ENCODE results near the gene GPBP1L1. TPM values are rescaled to one million over a fixed set of nuclear protein-coding genes. Genes with fewer than 3 reads are reported as not detected.
A peak's percentile ranks its signal among the peaks of the same experiment; 100 is the strongest.
"Not testable (repeated sequence)": the region's sequence is repeated elsewhere in the genome, so short reads cannot be mapped to it uniquely, and the experiment has no call there.

GPBP1L1 gene
- total RNA-seq, 2 donors from 2014 or later = 124 to 152 TPM

GRCh38 chr1:45617618-45618017 is 68.7 kb downstream of the GPBP1L1 start:
- ATAC-seq = no peak
- H3K27ac Mint-ChIP-seq = peak overlapping the region; percentile 90
- no peak overlapping the region for H3K4me3 Mint-ChIP-seq
- peaks cover 2% of the 10 kb centered on the region for H3K4me1 Mint-ChIP-seq
- H3K9me3 ChIP-seq (ENCODE audit: control insufficient read depth, low read length, poor library complexity, severe bottlenecking) = no peaks in the 10 kb centered on the region
- no peak for DNase-seq
- H3K27me3 Mint-ChIP-seq = no peaks in the 10 kb centered on the region
- peaks cover 9% of the 10 kb centered on the region for H3K36me3 Mint-ChIP-seq (ENCODE audit: low read depth)

- no peaks in the 10 kb centered on the region for H3K27me3 Mint-ChIP-seq
- no peak for ATAC-seq
These were observed 70.4 kb downstream of the GPBP1L1 start for GRCh38 chr1:45615885-45616284.

GRCh38 chr1:45612941-45613579 is 73.3 kb downstream of the GPBP1L1 start:
- DNase-seq (no peak), ATAC-seq (no peak)
- Mint-ChIP-seq H3K4me3 (no peak overlapping the region), H3K27me3 (no peaks in the 10 kb centered on the region), H3K4me1 (peaks cover 8% of the 10 kb centered on the region), H3K36me3 (ENCODE audit: low read depth) (peaks cover 13% of the 10 kb centered on the region), H3K27ac (peak overlapping the region; percentile 49)
- H3K9me3 ChIP-seq (ENCODE audit: control insufficient read depth, low read length, poor library complexity, severe bottlenecking) = no peaks in the 10 kb centered on the region

More at GRCh38 chr1:45615885-45616284, 70.4 kb downstream of the GPBP1L1 start:
- H3K27ac Mint-ChIP-seq = no peak overlapping the region
- H3K4me3 Mint-ChIP-seq = no peak overlapping the region
- peaks cover 2% of the 10 kb centered on the region for H3K4me1 Mint-ChIP-seq
- DNase-seq = no peak
- no peaks in the 10 kb centered on the region for H3K9me3 ChIP-seq (ENCODE audit: control insufficient read depth, low read length, poor library complexity, severe bottlenecking)
- H3K36me3 Mint-ChIP-seq (ENCODE audit: low read depth) = peaks cover 9% of the 10 kb centered on the region

- Mint-ChIP-seq H3K36me3 (ENCODE audit: low read depth) (peaks cover 17% of the 10 kb centered on the region), H3K4me1 (peaks cover 24% of the 10 kb centered on the region), H3K27me3 (no peaks in the 10 kb centered on the region), H3K4me3 (peak overlapping the region; percentile 61), H3K27ac (peak overlapping the region; percentile 68)
- ATAC-seq (no peak), DNase-seq (no peak)
- H3K9me3 ChIP-seq (ENCODE audit: control insufficient read depth, low read length, poor library complexity, severe bottlenecking) = no peaks in the 10 kb centered on the region
These were observed 75.6 kb downstream of the GPBP1L1 start for GRCh38 chr1:45610589-45611226.

GRCh38 chr1:45608175-45609156 is 77.9 kb downstream of the GPBP1L1 start:
- Mint-ChIP-seq H3K4me3 (no peak overlapping the region), H3K27ac (peak overlapping the region; percentile 68)
- peak; percentile 53 for ATAC-seq

GRCh38 chr1:45607404-45608074 is 78.8 kb downstream of the GPBP1L1 start:
- DNase-seq = no peak
- no peak for ATAC-seq
- no peaks in the 10 kb centered on the region for H3K9me3 ChIP-seq (ENCODE audit: control insufficient read depth, low read length, poor library complexity, severe bottlenecking)
- H3K36me3 Mint-ChIP-seq (ENCODE audit: low read depth) = peaks cover 18% of the 10 kb centered on the region
- no peaks in the 10 kb centered on the region for H3K27me3 Mint-ChIP-seq
- peaks cover 32% of the 10 kb centered on the region for H3K4me1 Mint-ChIP-seq
- no peak overlapping the region for H3K4me3 Mint-ChIP-seq
- peak overlapping the region; percentile 68 for H3K27ac Mint-ChIP-seq

More at GRCh38 chr1:45608175-45609156, 77.9 kb downstream of the GPBP1L1 start:
- Mint-ChIP-seq H3K4me1 (peaks cover 32% of the 10 kb centered on the region), H3K36me3 (ENCODE audit: low read depth) (peaks cover 18% of the 10 kb centered on the region), H3K27me3 (no peaks in the 10 kb centered on the region)
- no peaks in the 10 kb centered on the region for H3K9me3 ChIP-seq (ENCODE audit: control insufficient read depth, low read length, poor library complexity, severe bottlenecking)
- no peak for DNase-seq

- H3K36me3 Mint-ChIP-seq (ENCODE audit: low read depth) = peaks cover 16% of the 10 kb centered on the region
- H3K4me1 Mint-ChIP-seq = peaks cover 41% of the 10 kb centered on the region
- H3K4me3 Mint-ChIP-seq = no peak overlapping the region
- H3K27me3 Mint-ChIP-seq = no peaks in the 10 kb centered on the region
- H3K9me3 ChIP-seq (ENCODE audit: control insufficient read depth, low read length, poor library complexity, severe bottlenecking) = no peaks in the 10 kb centered on the region
- no peak for ATAC-seq
- no peak for DNase-seq
- no peak overlapping the region for H3K27ac Mint-ChIP-seq
These were observed 82.1 kb downstream of the GPBP1L1 start for GRCh38 chr1:45604239-45604638.

- H3K9me3 ChIP-seq (ENCODE audit: control insufficient read depth, low read length, poor library complexity, severe bottlenecking); ATAC-seq; H3K4me3 Mint-ChIP-seq; DNase-seq; H3K27ac Mint-ChIP-seq; H3K27me3 Mint-ChIP-seq; H3K36me3 Mint-ChIP-seq (ENCODE audit: low read depth): not testable (repeated sequence)
- peaks cover 25% of the 10 kb centered on the region for H3K4me1 Mint-ChIP-seq
These were observed 89.6 kb downstream of the GPBP1L1 start for GRCh38 chr1:45596765-45597164.

GRCh38 chr1:45594412-45594811 is 91.9 kb downstream of the GPBP1L1 start:
- H3K4me3 Mint-ChIP-seq = no peak overlapping the region
- H3K27ac Mint-ChIP-seq = no peak overlapping the region
- no peaks in the 10 kb centered on the region for H3K27me3 Mint-ChIP-seq
- H3K36me3 Mint-ChIP-seq (ENCODE audit: low read depth) = peaks cover 4% of the 10 kb centered on the region
- ATAC-seq (no peak), DNase-seq (no peak)
- H3K9me3 ChIP-seq (ENCODE audit: control insufficient read depth, low read length, poor library complexity, severe bottlenecking) = no peaks in the 10 kb centered on the region
- H3K4me1 Mint-ChIP-seq = peaks cover 17% of the 10 kb centered on the region

GRCh38 chr1:45589861-45590260 is 96.5 kb downstream of the GPBP1L1 start:
- ATAC-seq = no peak
- H3K27ac Mint-ChIP-seq = no peak overlapping the region
- no peaks in the 10 kb centered on the region for H3K9me3 ChIP-seq (ENCODE audit: control insufficient read depth, low read length, poor library complexity, severe bottlenecking)
- no peak overlapping the region for H3K4me3 Mint-ChIP-seq
- H3K4me1 Mint-ChIP-seq = peaks cover 27% of the 10 kb centered on the region
- no peaks in the 10 kb centered on the region for H3K27me3 Mint-ChIP-seq
- H3K36me3 Mint-ChIP-seq (ENCODE audit: low read depth) = no peaks in the 10 kb centered on the region
- DNase-seq = no peak

GRCh38 chr1:45586769-45587168 is 99.6 kb downstream of the GPBP1L1 start:
- DNase-seq = no peak
- Mint-ChIP-seq H3K36me3 (ENCODE audit: low read depth) (peaks cover 2% of the 10 kb centered on the region), H3K4me3 (peak overlapping the region; percentile 99), H3K27me3 (no peaks in the 10 kb centered on the region), H3K4me1 (peaks cover 35% of the 10 kb centered on the region), H3K27ac (peak overlapping the region; percentile 99)
- H3K9me3 ChIP-seq (ENCODE audit: control insufficient read depth, low read length, poor library complexity, severe bottlenecking) = no peaks in the 10 kb centered on the region
- ATAC-seq = no peak

GRCh38 chr1:45585496-45586075 is 100.7 kb downstream of the GPBP1L1 start:
- H3K4me3 Mint-ChIP-seq = peak overlapping the region; percentile 99
- peak overlapping the region; percentile 99 for H3K27ac Mint-ChIP-seq
- peaks cover 2% of the 10 kb centered on the region for H3K36me3 Mint-ChIP-seq (ENCODE audit: low read depth)
- no peaks in the 10 kb centered on the region for H3K27me3 Mint-ChIP-seq
- no peak for ATAC-seq
- no peak for DNase-seq
- H3K4me1 Mint-ChIP-seq = peaks cover 32% of the 10 kb centered on the region
- no peaks in the 10 kb centered on the region for H3K9me3 ChIP-seq (ENCODE audit: control insufficient read depth, low read length, poor library complexity, severe bottlenecking)

Data from T-helper 17 cell (primary cell).